HL-60 (cell line): ENCODE data around the gene SEC14L5.

ENCODE experiments used
- POLR2AphosphoS5 ChIP-seq: IDR thresholded peaks from 2 replicates; pipeline ENCODE4 v1.6.1; 2012; ENCODE audit warnings: low read depth
- SPI1 ChIP-seq: IDR thresholded peaks from 2 replicates; pipeline ENCODE4 v1.6.1; 2012; ENCODE audit warnings: low read depth, mild to moderate bottlenecking, borderline replicate concordance
- TF ChIP-seq, protein P1 (sequence below): IDR thresholded peaks from one replicate; pipeline ENCODE4 v1.5.1; 2011; ENCODE audit warnings: low read length, control low read depth, inconsistent platforms; ENCODE audit not compliant: insufficient read depth

DNA sequence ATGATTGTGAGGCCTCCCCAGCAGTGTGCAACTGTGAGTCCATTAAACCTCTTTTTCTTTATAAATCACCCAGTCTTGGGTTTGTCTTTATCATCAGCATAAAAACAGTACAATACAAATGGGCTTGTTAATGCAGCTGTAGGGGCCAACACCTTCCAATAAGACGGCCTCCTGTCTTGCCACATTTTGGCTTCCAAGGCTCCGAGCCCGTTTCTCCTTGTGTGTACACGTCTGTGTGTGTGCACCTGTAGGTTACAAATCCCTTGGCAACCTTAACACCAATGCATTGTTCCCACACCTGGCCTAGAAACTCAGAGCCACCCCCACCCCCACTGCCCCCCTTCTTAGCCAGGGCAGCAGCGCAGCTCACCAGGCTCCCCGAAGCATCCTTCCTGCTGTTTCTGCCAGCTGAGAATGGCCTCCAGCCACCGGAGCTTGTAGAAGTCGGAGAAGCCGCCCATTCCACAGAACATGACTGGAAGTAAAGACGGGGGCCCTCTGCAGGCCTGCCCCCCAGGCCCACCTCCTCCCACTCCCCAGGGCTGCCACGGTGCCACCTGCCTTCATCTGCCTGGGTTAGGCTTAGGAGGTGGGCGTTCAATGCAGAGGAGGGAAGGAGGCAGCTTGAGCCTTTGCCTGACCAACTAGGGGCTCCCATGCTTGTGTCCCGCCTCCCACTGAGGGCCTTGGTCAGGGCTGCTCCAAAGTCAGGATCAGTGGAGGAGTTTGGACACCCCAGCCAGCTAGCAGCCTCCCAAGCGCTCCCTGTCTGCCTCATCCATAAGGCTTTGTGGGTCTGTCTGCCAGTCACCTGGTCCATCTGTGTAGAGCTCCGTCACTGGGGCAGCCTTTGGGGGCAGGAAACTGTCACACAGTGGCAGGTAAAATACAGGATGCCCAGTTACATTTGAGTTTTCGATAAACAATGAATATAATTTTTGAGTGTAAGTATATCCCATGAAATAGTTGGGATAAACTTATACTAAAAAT, 97.0 kb downstream of the SEC14L5 start:
- TF ChIP-seq POLR2AphosphoS5: no peak
- TF ChIP-seq, protein P1, sequence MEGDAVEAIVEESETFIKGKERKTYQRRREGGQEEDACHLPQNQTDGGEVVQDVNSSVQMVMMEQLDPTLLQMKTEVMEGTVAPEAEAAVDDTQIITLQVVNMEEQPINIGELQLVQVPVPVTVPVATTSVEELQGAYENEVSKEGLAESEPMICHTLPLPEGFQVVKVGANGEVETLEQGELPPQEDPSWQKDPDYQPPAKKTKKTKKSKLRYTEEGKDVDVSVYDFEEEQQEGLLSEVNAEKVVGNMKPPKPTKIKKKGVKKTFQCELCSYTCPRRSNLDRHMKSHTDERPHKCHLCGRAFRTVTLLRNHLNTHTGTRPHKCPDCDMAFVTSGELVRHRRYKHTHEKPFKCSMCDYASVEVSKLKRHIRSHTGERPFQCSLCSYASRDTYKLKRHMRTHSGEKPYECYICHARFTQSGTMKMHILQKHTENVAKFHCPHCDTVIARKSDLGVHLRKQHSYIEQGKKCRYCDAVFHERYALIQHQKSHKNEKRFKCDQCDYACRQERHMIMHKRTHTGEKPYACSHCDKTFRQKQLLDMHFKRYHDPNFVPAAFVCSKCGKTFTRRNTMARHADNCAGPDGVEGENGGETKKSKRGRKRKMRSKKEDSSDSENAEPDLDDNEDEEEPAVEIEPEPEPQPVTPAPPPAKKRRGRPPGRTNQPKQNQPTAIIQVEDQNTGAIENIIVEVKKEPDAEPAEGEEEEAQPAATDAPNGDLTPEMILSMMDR: no peak
- TF ChIP-seq SPI1: no peak
